Measurements from ENCODE around the gene ARRB1.

The ARRB1 gene

DNA sequence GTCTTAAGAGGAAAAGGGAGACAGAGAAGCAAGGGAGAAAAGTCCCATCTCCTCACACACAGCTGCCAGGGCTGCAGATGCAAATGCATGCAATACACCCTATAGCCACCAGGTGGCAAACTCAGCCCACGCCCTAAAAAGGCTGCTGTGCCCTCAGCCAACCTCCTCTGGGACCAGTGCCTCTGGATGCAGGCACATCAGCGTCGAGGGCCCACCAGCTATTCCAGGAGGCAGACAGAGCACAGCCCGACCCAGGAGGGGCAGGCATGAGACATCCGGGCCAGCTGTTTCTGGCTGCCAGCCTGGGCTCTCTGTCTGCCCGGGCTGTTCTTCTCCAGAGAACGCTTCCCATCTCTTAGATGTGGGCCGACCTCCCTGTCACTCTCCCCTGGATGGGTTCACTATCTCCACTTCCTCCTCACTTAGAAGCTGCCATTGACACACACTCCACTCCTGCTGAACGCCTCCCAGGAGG is 71.2 kb downstream of the ARRB1 start:
- H3K9ac ChIP-seq (ENCODE audit: low read depth, low read length, poor library complexity), result no peak overlapping the region
- H3K14ac ChIP-seq (ENCODE audit: low read length), result no peak overlapping the region
- DNase-seq (ENCODE audit: low spot score), result peak; percentile 81
- no peak overlapping the region for H2BK12ac ChIP-seq (ENCODE audit: low read length)
- no peak overlapping the region for H2BK15ac ChIP-seq (ENCODE audit: low read length)
- peak overlapping the region; percentile 25 for H2AK5ac ChIP-seq (ENCODE audit: low read depth, low read length)
- no peak overlapping the region for H4K91ac ChIP-seq (ENCODE audit: low read depth, low read length, poor library complexity)
- H3K18ac ChIP-seq (ENCODE audit: low read length), result no peak overlapping the region
- H2BK120ac ChIP-seq (ENCODE audit: low read depth, low read length), result no peak overlapping the region
- no peak overlapping the region for H3K27ac ChIP-seq (replicated peaks; ENCODE audit: low read length)
- no peak overlapping the region for H3K4me3 ChIP-seq (ENCODE audit: low read length in 2 of 2)
- WGBS, 2 donors (ENCODE audit: extremely low coverage in 2 of 2, insufficient read length in 2 of 2, insufficient replicate concordance in 1 of 2), result no CpG with 5 or more reads among the region's 9 CpGs
- no peak overlapping the region for H4K8ac ChIP-seq (ENCODE audit: low read depth, low read length)
- H3K4me1 ChIP-seq (ENCODE audit: control insufficient read depth in 2 of 2, insufficient read depth in 1 of 2, low read depth in 1 of 2, low read length in 2 of 2), result peaks cover 3 to 4% of the 10 kb centered on the region in 2 donors
- H3K4me2 ChIP-seq (ENCODE audit: insufficient read depth, low read length, poor library complexity, severe bottlenecking), result no peak overlapping the region
- no peak overlapping the region for H3K23ac ChIP-seq (ENCODE audit: low read depth, low read length, poor library complexity)
- H3K79me1 ChIP-seq (ENCODE audit: low read depth, low read length), result no peaks in the 10 kb centered on the region
- H3K27me3 ChIP-seq (ENCODE audit: control insufficient read depth in 3 of 3, insufficient read depth in 3 of 3, low read depth in 1 of 3, low read length in 3 of 3), result no peaks in the 10 kb centered on the region
- no peak overlapping the region for H2BK5ac ChIP-seq (ENCODE audit: low read length)
- no peak overlapping the region for H3K4ac ChIP-seq (ENCODE audit: low read length)
- H2AFZ ChIP-seq (ENCODE audit: low read length), result no peak overlapping the region
- no peaks in the 10 kb centered on the region for H3K9me3 ChIP-seq (replicated peaks in 1 of 2; ENCODE audit: control insufficient read depth in 2 of 2, insufficient read depth in 1 of 2, low read depth in 1 of 2, low read length in 2 of 2)
- H3K36me3 ChIP-seq (replicated peaks in 1 of 2; ENCODE audit: control insufficient read depth in 2 of 2, insufficient read depth in 2 of 2, low read length in 2 of 2), result peaks cover 1 to 27% of the 10 kb centered on the region in 2 donors

DNA sequence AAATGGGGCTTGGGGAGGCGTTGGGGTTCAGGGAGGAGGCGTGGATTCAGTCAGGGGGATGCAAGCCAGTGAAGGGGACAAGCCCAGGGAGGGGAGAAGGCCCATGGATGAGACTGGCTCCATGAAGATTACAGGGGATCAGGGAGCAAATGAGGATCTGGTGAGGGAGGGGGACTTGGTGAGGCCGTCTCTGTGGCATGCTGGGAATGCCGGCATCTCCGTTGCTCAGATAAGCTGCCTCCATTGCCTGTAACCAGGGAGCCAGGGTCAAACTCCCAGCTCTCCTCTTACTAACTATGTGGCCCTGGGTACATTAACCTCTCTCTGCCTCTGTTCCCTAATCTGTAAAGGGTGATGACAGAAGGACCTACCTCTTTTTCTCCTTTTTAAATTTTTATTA is 72.2 kb downstream of the ARRB1 start:
- H2AFZ ChIP-seq (ENCODE audit: low read length), result no peak overlapping the region
- H2BK15ac ChIP-seq (ENCODE audit: low read length), result no peak overlapping the region
- no peaks in the 10 kb centered on the region for H3K4me1 ChIP-seq (ENCODE audit: control insufficient read depth in 2 of 2, insufficient read depth in 1 of 2, low read depth in 1 of 2, low read length in 2 of 2)
- no peak overlapping the region for H3K14ac ChIP-seq (ENCODE audit: low read length)
- H3K9me3 ChIP-seq (replicated peaks in 1 of 2; ENCODE audit: control insufficient read depth in 2 of 2, insufficient read depth in 1 of 2, low read depth in 1 of 2, low read length in 2 of 2), result no peaks in the 10 kb centered on the region
- no CpG with 5 or more reads among the region's 5 CpGs for WGBS, 2 donors (ENCODE audit: extremely low coverage in 2 of 2, insufficient read length in 2 of 2, insufficient replicate concordance in 1 of 2)
- H3K4me3 ChIP-seq (ENCODE audit: low read length in 2 of 2), result no peak overlapping the region
- no peak overlapping the region for H3K9ac ChIP-seq (ENCODE audit: low read depth, low read length, poor library complexity)
- no peak overlapping the region for H2BK120ac ChIP-seq (ENCODE audit: low read depth, low read length)
- no peak overlapping the region for H4K91ac ChIP-seq (ENCODE audit: low read depth, low read length, poor library complexity)
- H3K27ac ChIP-seq (replicated peaks; ENCODE audit: low read length), result no peak overlapping the region
- H3K23ac ChIP-seq (ENCODE audit: low read depth, low read length, poor library complexity), result no peak overlapping the region
- no peaks in the 10 kb centered on the region for H3K27me3 ChIP-seq (ENCODE audit: control insufficient read depth in 3 of 3, insufficient read depth in 3 of 3, low read depth in 1 of 3, low read length in 3 of 3)
- no peak for DNase-seq (ENCODE audit: low spot score)
- H3K36me3 ChIP-seq (replicated peaks in 1 of 2; ENCODE audit: control insufficient read depth in 2 of 2, insufficient read depth in 2 of 2, low read length in 2 of 2), result peaks cover 1 to 27% of the 10 kb centered on the region in 2 donors
- no peaks in the 10 kb centered on the region for H3K79me1 ChIP-seq (ENCODE audit: low read depth, low read length)
- H2BK5ac ChIP-seq (ENCODE audit: low read length), result no peak overlapping the region
- no peak overlapping the region for H4K8ac ChIP-seq (ENCODE audit: low read depth, low read length)
- H2BK12ac ChIP-seq (ENCODE audit: low read length), result no peak overlapping the region
- H3K4ac ChIP-seq (ENCODE audit: low read length), result no peak overlapping the region
- H3K18ac ChIP-seq (ENCODE audit: low read length), result no peak overlapping the region
- no peak overlapping the region for H3K4me2 ChIP-seq (ENCODE audit: insufficient read depth, low read length, poor library complexity, severe bottlenecking)
- no peak overlapping the region for H2AK5ac ChIP-seq (ENCODE audit: low read depth, low read length)

DNA sequence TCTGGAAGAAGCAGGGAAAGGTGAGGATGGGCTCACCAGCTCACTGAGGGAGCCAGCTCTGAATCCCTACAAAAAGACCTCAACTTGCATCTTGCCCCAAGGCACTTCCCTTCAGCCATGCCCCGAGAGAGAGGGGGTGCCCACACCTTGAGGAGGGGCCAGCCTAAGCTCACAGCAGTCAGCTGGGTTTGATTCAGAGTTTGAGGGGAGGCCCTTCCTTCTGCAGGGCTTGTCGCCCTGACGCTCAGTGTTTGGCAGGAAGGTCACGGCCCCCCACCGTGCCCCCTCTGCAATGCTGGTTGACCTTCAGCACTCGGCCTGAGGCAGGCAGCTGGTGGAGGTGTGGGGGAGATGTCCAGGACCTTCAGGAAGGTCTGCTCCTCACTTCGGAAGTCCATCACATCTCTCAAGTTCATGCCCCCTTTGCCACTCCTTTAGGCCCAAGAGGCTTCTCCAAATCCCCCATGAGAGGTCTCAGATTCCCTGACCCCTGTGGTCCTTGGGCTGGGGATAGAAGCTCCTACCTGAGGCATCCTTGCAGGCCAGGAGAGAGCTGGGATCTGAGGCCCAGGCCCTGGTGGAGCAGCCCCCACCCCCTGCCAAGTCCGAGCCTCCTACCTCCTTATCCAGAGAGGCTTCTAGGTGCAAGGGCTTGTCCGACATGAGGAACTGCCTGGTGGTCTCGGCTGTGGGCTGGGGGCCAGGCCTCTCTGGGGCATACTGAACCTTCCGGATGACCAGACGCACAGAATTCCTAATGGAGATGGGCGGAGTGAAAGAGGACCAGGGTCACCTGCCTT is 73.3 kb downstream of the ARRB1 start:
- Histone ChIP-seq H2BK5ac (ENCODE audit: low read length) (no peak overlapping the region), H3K14ac (ENCODE audit: low read length) (no peak overlapping the region), H2BK120ac (ENCODE audit: low read depth, low read length) (no peak overlapping the region), H3K4me2 (ENCODE audit: insufficient read depth, low read length, poor library complexity, severe bottlenecking) (no peak overlapping the region), H3K23ac (ENCODE audit: low read depth, low read length, poor library complexity) (no peak overlapping the region), H2BK12ac (ENCODE audit: low read length) (no peak overlapping the region), H4K8ac (ENCODE audit: low read depth, low read length) (no peak overlapping the region), H3K4me1 (ENCODE audit: control insufficient read depth in 2 of 2, insufficient read depth in 1 of 2, low read depth in 1 of 2, low read length in 2 of 2) (no peaks in the 10 kb centered on the region), H3K4ac (ENCODE audit: low read length) (no peak overlapping the region), H3K36me3 (replicated peaks in 1 of 2; ENCODE audit: control insufficient read depth in 2 of 2, insufficient read depth in 2 of 2, low read length in 2 of 2) (peaks cover 1 to 35% of the 10 kb centered on the region in 2 donors), H3K27me3 (ENCODE audit: control insufficient read depth in 3 of 3, insufficient read depth in 3 of 3, low read depth in 1 of 3, low read length in 3 of 3) (no peaks in the 10 kb centered on the region), H2BK15ac (ENCODE audit: low read length) (no peak overlapping the region), H2AK5ac (ENCODE audit: low read depth, low read length) (no peak overlapping the region), H3K9me3 (replicated peaks in 1 of 2; ENCODE audit: control insufficient read depth in 2 of 2, insufficient read depth in 1 of 2, low read depth in 1 of 2, low read length in 2 of 2) (no peaks in the 10 kb centered on the region), H3K18ac (ENCODE audit: low read length) (no peak overlapping the region), H3K79me1 (ENCODE audit: low read depth, low read length) (no peaks in the 10 kb centered on the region), H2AFZ (ENCODE audit: low read length) (no peak overlapping the region), H3K4me3 (ENCODE audit: low read length in 2 of 2) (no peak overlapping the region), H3K9ac (ENCODE audit: low read depth, low read length, poor library complexity) (no peak overlapping the region), H4K91ac (ENCODE audit: low read depth, low read length, poor library complexity) (no peak overlapping the region), H3K27ac (replicated peaks; ENCODE audit: low read length) (no peak overlapping the region)
- DNase-seq (ENCODE audit: low spot score), result no peak
- WGBS, 2 donors (ENCODE audit: extremely low coverage in 2 of 2, insufficient read length in 2 of 2, insufficient replicate concordance in 1 of 2), result no CpG with 5 or more reads among the region's 13 CpGs

- no peaks in the 10 kb centered on the region for H3K4me1 ChIP-seq (ENCODE audit: control insufficient read depth in 2 of 2, insufficient read depth in 1 of 2, low read depth in 1 of 2, low read length in 2 of 2)
- H2AK5ac ChIP-seq (ENCODE audit: low read depth, low read length), result no peak overlapping the region
- no peak overlapping the region for H3K18ac ChIP-seq (ENCODE audit: low read length)
- no CpG with 5 or more reads among the region's 11 CpGs for WGBS, 2 donors (ENCODE audit: extremely low coverage in 2 of 2, insufficient read length in 2 of 2, insufficient replicate concordance in 1 of 2)
- H3K27ac ChIP-seq (replicated peaks; ENCODE audit: low read length), result no peak overlapping the region
- no peak overlapping the region for H2BK15ac ChIP-seq (ENCODE audit: low read length)
- H3K9me3 ChIP-seq (replicated peaks in 1 of 2; ENCODE audit: control insufficient read depth in 2 of 2, insufficient read depth in 1 of 2, low read depth in 1 of 2, low read length in 2 of 2), result no peaks in the 10 kb centered on the region
- no peak overlapping the region for H3K4ac ChIP-seq (ENCODE audit: low read length)
- H4K8ac ChIP-seq (ENCODE audit: low read depth, low read length), result no peak overlapping the region
- H3K79me1 ChIP-seq (ENCODE audit: low read depth, low read length), result no peaks in the 10 kb centered on the region
- H2BK12ac ChIP-seq (ENCODE audit: low read length), result no peak overlapping the region
- no peak overlapping the region for H2BK5ac ChIP-seq (ENCODE audit: low read length)
- H3K4me2 ChIP-seq (ENCODE audit: insufficient read depth, low read length, poor library complexity, severe bottlenecking), result no peak overlapping the region
- peaks cover 1 to 30% of the 10 kb centered on the region in 2 donors for H3K36me3 ChIP-seq (replicated peaks in 1 of 2; ENCODE audit: control insufficient read depth in 2 of 2, insufficient read depth in 2 of 2, low read length in 2 of 2)
- H3K23ac ChIP-seq (ENCODE audit: low read depth, low read length, poor library complexity), result no peak overlapping the region
- no peak for DNase-seq (ENCODE audit: low spot score)
- no peak overlapping the region for H3K9ac ChIP-seq (ENCODE audit: low read depth, low read length, poor library complexity)
- H2BK120ac ChIP-seq (ENCODE audit: low read depth, low read length), result no peak overlapping the region
- H2AFZ ChIP-seq (ENCODE audit: low read length), result no peak overlapping the region
- H3K27me3 ChIP-seq (ENCODE audit: control insufficient read depth in 3 of 3, insufficient read depth in 3 of 3, low read depth in 1 of 3, low read length in 3 of 3), result no peaks in the 10 kb centered on the region
- H4K91ac ChIP-seq (ENCODE audit: low read depth, low read length, poor library complexity), result no peak overlapping the region
- H3K14ac ChIP-seq (ENCODE audit: low read length), result no peak overlapping the region
- H3K4me3 ChIP-seq (ENCODE audit: low read length in 2 of 2), result no peak overlapping the region
Measured at GRCh38 chr11:75277211-75277805, 74.2 kb downstream of the ARRB1 start.

Measured in neuronal stem cell (in vitro differentiated cells).